GM19035 (cell line): Measurements from ENCODE around the gene ODAM.
"Not testable (repeated sequence)": the region's sequence is repeated elsewhere in the genome, so short reads cannot be mapped to it uniquely, and the experiment has no call there.

Experiments
- ATAC-seq: cut with Tn5 transposase; IDR thresholded peaks from one replicate; pipeline ENCODE4 v1.9.1; 2021; ENCODE audit not compliant: unreplicated experiment

ODAM gene, protein sequence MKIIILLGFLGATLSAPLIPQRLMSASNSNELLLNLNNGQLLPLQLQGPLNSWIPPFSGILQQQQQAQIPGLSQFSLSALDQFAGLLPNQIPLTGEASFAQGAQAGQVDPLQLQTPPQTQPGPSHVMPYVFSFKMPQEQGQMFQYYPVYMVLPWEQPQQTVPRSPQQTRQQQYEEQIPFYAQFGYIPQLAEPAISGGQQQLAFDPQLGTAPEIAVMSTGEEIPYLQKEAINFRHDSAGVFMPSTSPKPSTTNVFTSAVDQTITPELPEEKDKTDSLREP

DNA sequence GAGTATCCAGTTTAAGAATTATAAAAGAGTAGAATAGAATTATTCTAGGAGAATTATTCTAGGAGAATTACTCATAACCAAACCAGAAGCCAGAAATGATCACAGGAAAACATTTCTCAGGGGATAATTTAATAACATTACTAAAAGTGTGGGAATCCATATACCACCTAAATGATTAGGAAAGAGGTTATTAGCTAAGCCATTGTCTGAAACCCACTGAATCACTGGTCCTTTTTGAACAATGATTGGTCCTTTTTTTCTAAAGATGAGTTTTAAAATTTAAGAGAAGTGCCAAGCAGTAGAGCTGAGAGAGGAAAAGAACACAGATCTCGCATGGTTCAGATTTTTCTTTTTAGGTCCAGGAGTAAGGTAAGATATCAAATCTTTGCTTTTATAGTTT, at the start of gene ODAM:
TSS of gene ODAM (plus strand) at position 301 of the 400 bp plus-strand sequence. CDS start 819 bp downstream, outside the sequence.
- ATAC-seq = no peak

- no peak for ATAC-seq
Observed at GRCh38 chr4:70151271-70151670, 44.3 kb upstream of the ODAM start.

DNA sequence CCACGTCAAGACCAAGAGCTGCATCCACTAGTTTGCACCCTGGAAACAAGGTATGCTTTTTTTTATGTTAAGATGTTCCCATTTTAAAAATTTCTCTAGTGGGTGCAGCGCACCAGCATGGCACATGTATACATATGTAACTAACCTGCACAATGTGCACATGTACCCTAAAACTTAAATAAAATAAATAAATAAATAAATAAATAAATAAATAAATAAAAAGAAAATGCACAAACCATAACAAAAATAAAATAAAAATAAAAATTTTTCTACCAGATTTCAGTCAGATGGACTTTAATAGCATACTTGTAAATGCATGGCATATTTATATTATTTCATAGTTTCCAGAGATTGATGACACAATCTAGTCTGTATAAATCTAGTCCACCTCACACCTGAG, 43.4 kb upstream of the ODAM start:
- ATAC-seq = no peak

DNA sequence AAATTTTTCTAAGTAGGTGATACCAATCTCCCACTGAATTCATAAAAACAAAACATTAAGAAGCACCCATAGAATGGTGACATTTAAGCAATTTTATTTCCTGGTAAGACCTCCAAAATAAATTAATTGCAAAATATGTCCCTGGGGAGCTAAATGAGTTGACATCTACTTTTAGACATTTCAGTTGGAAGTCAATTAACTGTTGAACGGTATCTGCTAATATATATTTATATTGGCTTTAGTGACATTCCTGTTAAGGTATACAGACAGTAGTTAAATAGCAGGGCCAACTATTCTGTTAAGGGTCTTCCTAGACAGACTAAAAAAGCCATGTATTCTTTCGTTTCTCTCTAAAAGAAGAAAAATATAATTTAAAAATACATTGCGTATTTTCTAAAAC, 41.6 kb upstream of the ODAM start, which contains the start of gene PRR27:
TSS of gene PRR27 (plus strand) at position 301 of the 400 bp plus-strand sequence. CDS start 139 bp downstream, outside the sequence.
- ATAC-seq = no peak

DNA sequence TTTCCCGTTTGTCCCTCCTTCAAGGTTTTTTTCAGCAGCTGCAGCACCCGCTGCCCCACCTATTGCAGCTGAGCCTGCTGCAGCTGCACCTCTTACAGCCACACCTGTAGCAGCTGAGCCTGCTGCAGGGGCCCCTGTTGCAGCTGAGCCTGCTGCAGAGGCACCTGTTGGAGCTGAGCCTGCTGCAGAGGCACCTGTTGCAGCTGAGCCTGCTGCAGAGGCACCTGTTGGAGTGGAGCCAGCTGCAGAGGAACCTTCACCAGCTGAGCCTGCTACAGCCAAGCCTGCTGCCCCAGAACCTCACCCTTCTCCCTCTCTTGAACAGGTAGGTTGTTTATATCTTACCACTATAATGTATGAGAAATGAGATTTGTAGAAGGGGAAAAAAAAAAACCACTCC, 36.9 kb upstream of the ODAM start:
- no peak for ATAC-seq

DNA sequence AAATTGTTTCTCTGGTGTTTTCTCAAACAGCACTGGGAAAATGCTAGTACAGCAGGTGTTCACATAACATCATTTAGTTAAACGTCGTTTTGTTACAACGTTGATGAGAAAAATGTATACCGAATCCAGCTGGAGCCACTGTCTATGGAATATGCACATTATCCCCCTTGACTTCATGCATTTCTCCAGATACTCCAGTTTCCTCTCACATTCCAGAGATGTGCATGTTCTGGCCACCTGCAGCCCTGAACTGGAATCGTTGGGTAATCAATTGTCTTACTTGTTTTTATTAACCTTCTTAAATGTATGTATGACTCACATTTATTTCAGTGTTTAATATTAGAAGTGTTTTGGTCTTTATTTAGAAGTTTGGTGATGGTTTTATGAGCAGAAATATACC, 18.4 kb upstream of the ODAM start:
- ATAC-seq = no peak

DNA sequence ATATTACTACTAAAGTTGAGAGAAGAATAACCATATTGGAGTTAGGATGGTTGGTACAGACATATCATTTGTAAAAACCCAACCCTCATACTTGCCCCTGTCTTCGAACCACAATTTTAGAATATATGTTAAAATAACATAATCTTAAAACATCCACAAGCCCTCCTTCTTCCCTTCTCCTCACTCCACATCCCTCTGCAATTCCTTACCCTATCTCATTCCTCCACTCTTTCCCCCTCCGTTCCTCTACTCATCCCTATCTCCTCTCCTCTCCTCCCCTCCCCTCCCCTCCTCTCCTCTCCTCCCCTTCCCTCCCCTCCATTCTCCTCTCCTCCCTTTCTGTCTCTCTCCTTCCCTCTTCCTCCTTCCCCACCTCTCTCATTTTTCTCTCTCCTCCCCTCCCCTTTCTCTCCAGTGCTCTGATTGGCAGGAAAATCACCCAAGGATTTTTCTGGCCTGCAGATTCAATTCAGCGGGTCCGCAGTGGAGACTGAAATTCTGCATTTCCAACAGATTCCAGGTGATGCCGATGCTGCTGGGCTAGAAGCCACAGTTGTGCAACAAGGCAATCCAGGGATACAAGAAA, 17.4 kb upstream of the ODAM start:
- ATAC-seq = no peak

DNA sequence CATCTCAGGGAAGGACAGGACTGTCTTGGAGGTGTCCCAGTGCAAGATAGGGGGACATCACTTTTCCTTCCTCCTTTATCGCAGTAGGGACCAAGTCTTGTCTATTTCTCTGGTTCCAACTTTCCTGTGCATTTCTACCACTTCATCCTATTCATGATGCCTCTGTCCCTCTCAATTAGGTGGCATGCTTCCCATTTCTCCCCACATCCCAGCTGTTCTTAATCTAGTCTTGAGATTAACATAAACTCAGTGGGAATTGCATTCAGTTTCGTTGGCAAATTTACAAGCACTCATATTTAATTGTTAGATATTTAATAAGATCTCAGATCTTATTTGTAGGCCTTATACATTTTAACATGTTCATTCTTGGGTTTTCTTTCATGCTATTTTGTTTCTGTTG, 15.7 kb upstream of the ODAM start:
- no peak for ATAC-seq

DNA sequence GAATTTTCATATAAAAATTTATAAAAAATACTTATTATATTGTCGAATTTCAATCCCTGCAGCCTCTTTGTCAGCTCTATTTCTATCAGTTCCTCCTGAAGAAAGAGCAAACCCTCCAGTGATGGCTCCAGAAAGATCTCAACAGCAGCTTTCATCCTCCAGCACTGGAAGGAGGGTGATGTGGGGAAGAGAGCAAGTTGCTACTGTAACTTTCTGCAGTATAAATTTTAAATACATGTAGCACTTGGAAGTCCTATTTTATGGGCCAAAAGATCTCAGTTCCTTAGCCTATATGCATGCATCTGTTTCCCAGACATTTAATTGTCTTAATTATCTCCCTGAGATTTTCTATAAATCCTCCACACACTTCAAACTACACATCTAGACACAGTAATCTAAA, 13.7 kb upstream of the ODAM start:
- ATAC-seq = no peak

- ATAC-seq = no peak
Observed at GRCh38 chr4:70182517-70183167, 12.9 kb upstream of the ODAM start.

DNA sequence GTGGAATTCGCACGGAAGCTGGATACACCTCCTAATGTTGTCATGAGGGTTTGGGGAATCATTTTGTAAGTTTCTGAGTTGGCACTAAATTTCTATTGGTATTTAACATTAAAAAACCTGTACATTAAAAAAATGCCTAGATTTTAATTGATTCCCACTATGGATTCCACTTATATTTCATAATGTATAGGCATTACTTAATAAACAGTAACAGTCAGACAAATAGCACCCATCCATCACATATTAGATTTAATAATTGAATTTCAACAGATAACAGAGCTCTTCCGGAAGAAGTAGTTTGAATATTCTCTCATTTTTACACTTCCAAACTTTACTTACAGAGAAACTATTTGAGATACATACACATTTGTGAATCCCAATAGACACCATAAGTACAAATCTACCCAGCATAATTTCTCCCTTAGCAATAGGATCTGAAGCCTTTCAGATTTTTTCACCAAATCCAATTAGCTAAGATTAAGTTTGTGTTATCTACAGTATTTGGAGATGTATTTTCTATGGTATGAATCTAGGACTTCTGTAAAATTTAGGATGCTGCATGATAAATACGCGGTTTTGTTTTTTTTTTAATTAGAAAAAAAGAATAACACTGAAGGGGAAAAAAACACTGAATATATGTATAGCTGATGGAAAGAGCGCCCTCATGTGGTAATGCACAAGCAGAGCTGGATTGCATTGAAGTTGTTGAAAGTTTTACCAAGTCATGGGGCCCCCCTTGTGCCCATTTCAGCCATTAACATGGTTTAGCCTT, 12.2 kb upstream of the ODAM start:
- peak; percentile 80 for ATAC-seq

DNA sequence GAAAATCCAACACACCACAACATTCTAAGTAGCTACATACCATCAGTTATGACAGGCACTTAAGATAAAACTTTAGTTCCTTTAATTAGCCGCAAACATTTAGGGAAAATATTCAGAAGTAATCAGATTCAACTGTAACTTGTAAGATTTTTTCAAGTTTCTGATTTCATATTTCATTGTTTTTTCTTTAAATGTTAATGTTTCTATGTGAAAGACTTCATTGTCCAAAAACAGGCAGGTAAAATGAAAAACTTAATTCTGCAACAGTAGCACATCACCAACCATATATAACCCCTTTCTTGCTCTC, 11.6 kb upstream of the ODAM start:
- no peak for ATAC-seq

DNA sequence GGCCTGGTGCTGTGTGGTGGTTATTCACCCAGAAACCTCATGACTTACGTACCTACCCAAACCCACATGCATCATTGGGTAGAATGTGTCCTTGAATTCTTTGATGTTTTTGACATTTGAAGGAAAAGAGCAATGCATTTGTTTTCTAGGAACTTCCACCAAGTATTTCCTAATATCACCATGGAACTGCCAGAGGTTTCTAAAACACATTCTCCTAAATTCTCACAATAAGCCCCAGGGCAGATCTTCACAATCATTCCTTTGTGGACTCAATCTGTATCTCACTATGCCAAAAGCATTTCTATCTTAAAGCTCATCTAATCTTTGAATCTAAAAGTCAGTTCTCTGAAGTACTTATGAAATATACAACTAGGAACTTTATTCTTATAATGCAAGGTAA, 8.3 kb upstream of the ODAM start:
- ATAC-seq = no peak

- ATAC-seq = no peak
Observed at GRCh38 chr4:70190579-70190978, 4.9 kb upstream of the ODAM start.

GRCh38 chr4:70191647-70192046, 3.9 kb upstream of the ODAM start:
- ATAC-seq = no peak

DNA sequence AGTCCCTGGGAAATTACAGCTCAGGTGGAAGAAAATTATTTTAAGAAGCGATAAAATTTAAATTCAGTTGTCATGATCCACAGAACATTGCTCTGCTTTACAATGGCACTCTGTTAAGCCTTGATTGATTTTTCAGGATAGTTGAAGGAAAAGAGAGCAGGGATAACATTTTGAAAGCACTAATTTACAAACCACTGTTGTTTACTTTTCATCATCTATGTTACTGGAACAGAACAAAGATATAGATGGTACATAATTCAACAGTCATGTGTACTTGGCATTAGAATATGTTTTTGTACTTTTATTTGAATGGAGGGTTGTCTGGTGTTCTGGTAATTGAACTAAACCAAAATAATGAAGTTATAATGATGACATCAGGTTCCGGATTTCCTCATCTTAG, 2.6 kb upstream of the ODAM start:
- ATAC-seq = no peak

- ATAC-seq = no peak
Observed at GRCh38 chr4:70196857-70197256, 1.3 kb downstream of the ODAM start.

GRCh38 chr4:70197842-70198241, 2.3 kb downstream of the ODAM start:
- no peak for ATAC-seq

GRCh38 chr4:70203601-70204000, 8.1 kb downstream of the ODAM start:
- no peak for ATAC-seq

- not testable (repeated sequence) for ATAC-seq
Observed at GRCh38 chr4:70212752-70213151, 17.2 kb downstream of the ODAM start.

- ATAC-seq = not testable (repeated sequence)
Observed at GRCh38 chr4:70216109-70216508, 20.6 kb downstream of the ODAM start.

DNA sequence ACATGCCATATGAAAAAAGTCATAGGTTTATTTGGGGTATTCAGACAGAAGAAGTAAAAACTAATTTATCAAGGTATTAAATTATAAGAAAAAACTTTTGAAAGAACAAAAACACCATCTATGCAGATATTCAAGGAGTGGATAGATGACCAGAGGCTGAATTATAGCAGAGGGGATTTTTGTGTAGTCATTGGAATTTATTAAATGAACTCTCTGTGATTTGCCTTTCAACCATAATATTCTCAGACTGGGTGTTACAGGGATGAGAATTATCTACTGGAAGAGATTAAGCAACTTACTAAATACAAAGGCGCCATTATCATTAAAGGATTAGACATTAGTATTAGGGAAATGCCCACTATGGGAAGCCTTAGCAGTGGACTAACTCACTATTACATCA, 21.0 kb downstream of the ODAM start:
- ATAC-seq = not testable (repeated sequence)
